NCI-H146 treated with DMSO at 0.1 percent for 48 hours (cell line): ENCODE results near the gene RIC1.
A peak's percentile ranks its signal among the peaks of the same experiment; 100 is the strongest.
"Not testable (repeated sequence)": the region's sequence is repeated elsewhere in the genome, so short reads cannot be mapped to it uniquely, and the experiment has no call there.

ENCODE experiments used
- DNase-seq: peaks from one replicate; lab custom pipeline; 2025; ENCODE audit not compliant: unreplicated experiment; lab: John Stamatoyannopoulos, UW

Gene RIC1

GRCh38 chr9:5667391-5667790 is 38.5 kb downstream of the RIC1 start:
- no peak for DNase-seq

- no peak for DNase-seq
Measured at GRCh38 chr9:5670079-5670478, 41.2 kb downstream of the RIC1 start.

GRCh38 chr9:5671711-5672353 is 42.9 kb downstream of the RIC1 start:
- peak; percentile 68 for DNase-seq

- DNase-seq, result not testable (repeated sequence)
Measured at GRCh38 chr9:5675046-5675445, 46.1 kb downstream of the RIC1 start.

- DNase-seq, result not testable (repeated sequence)
Measured at GRCh38 chr9:5683591-5683990, 54.7 kb downstream of the RIC1 start.

- DNase-seq, result no peak
Measured at GRCh38 chr9:5684101-5684500, 55.2 kb downstream of the RIC1 start.

GRCh38 chr9:5688109-5688508 is 59.2 kb downstream of the RIC1 start:
- no peak for DNase-seq

GRCh38 chr9:5690278-5690677 is 61.4 kb downstream of the RIC1 start:
- DNase-seq, result no peak

- no peak for DNase-seq
Measured at GRCh38 chr9:5695860-5696259, 67.0 kb downstream of the RIC1 start.

- no peak for DNase-seq
Measured at GRCh38 chr9:5696884-5697283, 68.0 kb downstream of the RIC1 start.

- DNase-seq, result no peak
Measured at GRCh38 chr9:5698004-5698403, 69.1 kb downstream of the RIC1 start.

GRCh38 chr9:5698810-5699556 is 70.1 kb downstream of the RIC1 start:
- DNase-seq, result no peak

- DNase-seq, result no peak
Measured at GRCh38 chr9:5708414-5708813, 79.5 kb downstream of the RIC1 start.

- DNase-seq, result no peak
Measured at GRCh38 chr9:5712651-5713390, 83.9 kb downstream of the RIC1 start.

- peak; percentile 35 for DNase-seq
Measured at GRCh38 chr9:5714501-5715401, 85.8 kb downstream of the RIC1 start.

- no peak for DNase-seq
Measured at GRCh38 chr9:5715548-5716127, 86.7 kb downstream of the RIC1 start.

GRCh38 chr9:5717434-5717833 is 88.5 kb downstream of the RIC1 start:
- not testable (repeated sequence) for DNase-seq

GRCh38 chr9:5718296-5719032 is 89.6 kb downstream of the RIC1 start:
- DNase-seq, result peak; percentile 91

- peak; percentile 77 for DNase-seq
Measured at GRCh38 chr9:5719100-5719926, 90.4 kb downstream of the RIC1 start.
